Smooth muscle cell of the brain vasculature (primary cell): ENCODE measurements around the gene RBM19.
"Not testable (repeated sequence)": the region's sequence is repeated elsewhere in the genome, so short reads cannot be mapped to it uniquely, and the experiment has no call there.

Source experiments
- DNase-seq: peaks from one replicate; pipeline ENCODE4 v3.0.0-alpha.2; 2012; ENCODE audit warnings: low read depth, low spot score

RBM19 gene

GRCh38 chr12:113835896-113836295, 130.2 kb downstream of the RBM19 start:
- DNase-seq, result no peak

- no peak for DNase-seq
These were observed 130.7 kb downstream of the RBM19 start for GRCh38 chr12:113835433-113835832.

- DNase-seq, result no peak
These were observed 132.7 kb downstream of the RBM19 start for GRCh38 chr12:113833422-113833821.

GRCh38 chr12:113831476-113831875, 134.6 kb downstream of the RBM19 start:
- DNase-seq, result no peak

- peak; percentile 46 for DNase-seq
These were observed 135.1 kb downstream of the RBM19 start for GRCh38 chr12:113831016-113831415.

GRCh38 chr12:113829212-113829611, 136.9 kb downstream of the RBM19 start:
- DNase-seq, result no peak

GRCh38 chr12:113827539-113828114, 138.5 kb downstream of the RBM19 start:
- no peak for DNase-seq

GRCh38 chr12:113826805-113827538, 139.2 kb downstream of the RBM19 start:
- DNase-seq, result no peak

GRCh38 chr12:113825705-113826104, 140.4 kb downstream of the RBM19 start:
- DNase-seq, result no peak

GRCh38 chr12:113823816-113824215, 142.3 kb downstream of the RBM19 start:
- DNase-seq, result no peak

- DNase-seq, result no peak
These were observed 143.1 kb downstream of the RBM19 start for GRCh38 chr12:113823016-113823415.

- DNase-seq, result no peak
These were observed 145.3 kb downstream of the RBM19 start for GRCh38 chr12:113820842-113821241.

GRCh38 chr12:113820309-113820708, 145.8 kb downstream of the RBM19 start:
- DNase-seq, result no peak

GRCh38 chr12:113819495-113819894, 146.6 kb downstream of the RBM19 start:
- no peak for DNase-seq

GRCh38 chr12:113818833-113819232, 147.3 kb downstream of the RBM19 start:
- no peak for DNase-seq

- DNase-seq, result no peak
These were observed 147.8 kb downstream of the RBM19 start for GRCh38 chr12:113818283-113818682.

- no peak for DNase-seq
These were observed 149.3 kb downstream of the RBM19 start for GRCh38 chr12:113816866-113817265.

GRCh38 chr12:113815031-113815430, 151.1 kb downstream of the RBM19 start:
- no peak for DNase-seq

- DNase-seq, result no peak
These were observed 152.9 kb downstream of the RBM19 start for GRCh38 chr12:113813229-113813541.

- DNase-seq, result no peak
These were observed 153.5 kb downstream of the RBM19 start for GRCh38 chr12:113812411-113813228.

- not testable (repeated sequence) for DNase-seq
These were observed 156.5 kb downstream of the RBM19 start for GRCh38 chr12:113809462-113810220.
